K562 (cell line): ENCODE measurements around the gene NCBP2. TPM values are rescaled to one million over a fixed set of nuclear protein-coding genes. Genes with fewer than 3 reads are reported as not detected.

Experiments
- ADNP ChIP-seq: fragments of 200-800 bp; sonication (Bioruptor generic); IDR thresholded peaks from 2 replicates; pipeline ENCODE4 v1.6.1; 2016; ENCODE audit warnings: missing genetic modification characterization, missing compliant biosample characterization
- AFF1 ChIP-seq, 2 experiments: fragments of 450-650 bp; IDR thresholded peaks; 2 replicates each; pipeline ENCODE4 v1.6.1; 2018; ENCODE audit warnings: mild to moderate bottlenecking in 2 of 2, low read depth in 1 of 2; ENCODE audit not compliant: partially characterized antibody in 2 of 2
- CBFA2T2 ChIP-seq: fragments of 450-650 bp; conservative IDR thresholded peaks from 2 replicates; pipeline ENCODE4 v1.6.1; 2017; ENCODE audit warnings: mild to moderate bottlenecking
- ELF1 ChIP-seq: fragments of 200-800 bp; sonication (Bioruptor generic); IDR thresholded peaks from 2 replicates; pipeline ENCODE4 v1.6.1; 2016; ENCODE audit warnings: missing genetic modification characterization, missing compliant biosample characterization
- KDM4B ChIP-seq, 2 experiments: fragments of 450-650 bp in 1 of 2; sonication (generic) in 1 of 2; IDR thresholded peaks; 2 replicates each; pipeline ENCODE4 v1.6.1; 2016 to 2017; ENCODE audit warnings: borderline replicate concordance in 2 of 2, antibody characterized with exemption in 1 of 2, low read depth in 1 of 2, mild to moderate bottlenecking in 1 of 2
- KLF16 ChIP-seq: IDR thresholded peaks from 2 replicates; pipeline ENCODE4 v1.6.1; 2016; ENCODE audit warnings: antibody characterized with exemption
- MEF2D ChIP-seq: conservative IDR thresholded peaks from 2 replicates; pipeline ENCODE4 v1.6.1; 2016; ENCODE audit warnings: low read depth, missing genetic modification characterization, missing compliant biosample characterization
- PCBP2 ChIP-seq: fragments of 200-400 bp; formaldehyde crosslinking; IDR thresholded peaks from 2 replicates; pipeline ENCODE4 v1.6.1; 2018; ENCODE audit warnings: low read length, low read depth, mild to moderate bottlenecking, moderate library complexity; ENCODE audit not compliant: poor library complexity, severe bottlenecking
- PPARD ChIP-seq: fragments of 250-450 bp; sonication (Bioruptor Pico); IDR thresholded peaks from 2 replicates; pipeline ENCODE4 v1.8.0; 2022; ENCODE audit warnings: inconsistent platforms, mild to moderate bottlenecking, moderate library complexity
- RREB1 ChIP-seq: fragments of 250-450 bp; sonication (Bioruptor Pico); IDR thresholded peaks from 2 replicates; pipeline ENCODE4 v1.4.0; 2020
- TARDBP ChIP-seq: fragments of 450-650 bp; IDR thresholded peaks from 2 replicates; pipeline ENCODE4 v1.6.1; 2016
- WHSC1 ChIP-seq: IDR thresholded peaks from one replicate; pipeline ENCODE4 v1.6.1; 2012; ENCODE audit warnings: low read length, control low read depth, inconsistent platforms
- ZNF75A ChIP-seq: fragments of 450-650 bp; formaldehyde crosslinking; IDR thresholded peaks from 2 replicates; pipeline ENCODE4 v1.4.0; 2020; ENCODE audit warnings: mild to moderate bottlenecking
- ZNF830 ChIP-seq: fragments of 250-450 bp; sonication (Bioruptor Pico); IDR thresholded peaks from 2 replicates; pipeline ENCODE4 v1.5.0; 2021; ENCODE audit warnings: mild to moderate bottlenecking
- polyA plus RNA-seq, 8 experiments: library from polyadenylated mRNA; depleted of rRNA in 4 of 8; stranded (reverse) in 5 of 8; unstranded in 3 of 8; fragments of >200 nt; fragmentation: Nextera tagmentation in 2 of 8; fragmentation: Illumina TruSeq in 1 of 8; extraction: Ambion mirVana in 2 of 8; extraction: Trizol in 1 of 8; gene quantifications; 2 replicates each; pipeline versions ENCODE4 v1.2.1 to v1.2.3, GENCODE V29; 2011 to 2014; ENCODE audit warnings: inconsistent platforms in 1 of 8, missing spikeins in 1 of 8
- total RNA-seq, 7 experiments: library from RNA; depleted of rRNA in 6 of 7; stranded (reverse); fragments of >200 nt in 6 of 7; fragmentation: Illumina TruSeq in 2 of 7; extraction: Trizol in 2 of 7; gene quantifications; 2 replicates each; pipeline versions ENCODE4 v1.2.1 to v1.2.3, GENCODE V29; 2011 to 2021; ENCODE audit warnings: low replicate concordance in 1 of 7
- TF ChIP-seq, protein P1 (sequence below): fragments of 450-650 bp; formaldehyde crosslinking; IDR thresholded peaks from 2 replicates; pipeline ENCODE4 v1.4.0; 2022; ENCODE audit warnings: missing genetic modification characterization

NCBP2 gene
- total and polyA plus RNA-seq, 9 of the 15 experiments (the other 6 are each of a cell fraction or from before 2014, with no cell fraction given), result 56.4 to 102 (median 82.3) TPM

GRCh38 chr3:196969660-196970546 is 27.6 kb upstream of the NCBP2 start (continued):
- no peak for TF ChIP-seq AFF1 (IDR thresholded peaks at IDR 0.05; ENCODE audit: low read depth in 1 of 2, partially characterized antibody in 2 of 2)
- TF ChIP-seq, protein P1, sequence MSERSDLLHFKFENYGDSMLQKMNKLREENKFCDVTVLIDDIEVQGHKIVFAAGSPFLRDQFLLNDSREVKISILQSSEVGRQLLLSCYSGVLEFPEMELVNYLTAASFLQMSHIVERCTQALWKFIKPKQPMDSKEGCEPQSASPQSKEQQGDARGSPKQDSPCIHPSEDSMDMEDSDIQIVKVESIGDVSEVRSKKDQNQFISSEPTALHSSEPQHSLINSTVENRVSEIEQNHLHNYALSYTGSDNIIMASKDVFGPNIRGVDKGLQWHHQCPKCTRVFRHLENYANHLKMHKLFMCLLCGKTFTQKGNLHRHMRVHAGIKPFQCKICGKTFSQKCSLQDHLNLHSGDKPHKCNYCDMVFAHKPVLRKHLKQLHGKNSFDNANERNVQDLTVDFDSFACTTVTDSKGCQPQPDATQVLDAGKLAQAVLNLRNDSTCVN, result no peak
- TF ChIP-seq RREB1 (CRISPR knock-in tag), result no peak
- TF ChIP-seq ELF1 (tag), result 0 out of 2 replicates have a peak, but pooled peaks have one; percentile 15
- TF ChIP-seq KLF16, result no peak
- no peak for TF ChIP-seq WHSC1
- no peak for TF ChIP-seq ADNP
- TF ChIP-seq ZNF830, result no peak
- TF ChIP-seq KDM4B (IDR thresholded peaks at IDR 0.05; ENCODE audit: borderline replicate concordance in 2 of 2, low read depth in 1 of 2), result no peak; a peak in 1 of 4 replicates
- TF ChIP-seq TARDBP, result 0 out of 2 replicates have a peak, but pooled peaks have one; percentile 20
- TF ChIP-seq PCBP2, result no peak
- no peak for TF ChIP-seq CBFA2T2
- TF ChIP-seq ZNF75A (CRISPR knock-in tag), result no peak
- TF ChIP-seq MEF2D, result no peak
- no peak for TF ChIP-seq PPARD (CRISPR knock-in tag)
